Neural progenitor cell (in vitro differentiated cells): ENCODE data around the gene IQGAP3.
A peak's percentile ranks its signal among the peaks of the same experiment; 100 is the strongest.

ENCODE experiments used
- CTCF ChIP-seq: fragments of 200-600 bp; sonication (generic); IDR thresholded peaks from 2 replicates; pipeline ENCODE4 v1.5.1; 2017; ENCODE audit warnings: antibody characterized with exemption, mild to moderate bottlenecking
- EZH2phosphoT487 ChIP-seq: fragments of 200-600 bp; sonication (generic); IDR thresholded peaks from 2 replicates; pipeline ENCODE4 v1.6.1; 2017; ENCODE audit warnings: antibody characterized with exemption

GRCh38 chr1:156584813-156585212, 12.4 kb upstream of the IQGAP3 start:
- TF ChIP-seq EZH2phosphoT487: no peak
- TF ChIP-seq CTCF: peak; percentile 58
